Frontal cortex (tissue), 4 donors: ENCODE measurements around the gene EML1. TPM values are rescaled to one million over a fixed set of nuclear protein-coding genes. Genes with fewer than 3 reads are reported as not detected.
A peak's percentile ranks its signal among the peaks of the same experiment; 100 is the strongest.

Experiments
- DNase-seq, 2 donors: peaks; one replicate each; pipeline ENCODE4 v3.0.0; 2012; ENCODE audit warnings: low spot score in 2 of 2
- FAIRE-seq: peaks from 2 replicates; lab custom pipeline; 2012; peaks lifted over from hg19 to GRCh38; lab: Jason Lieb, UNC
- total RNA-seq: library from RNA; depleted of rRNA; stranded (reverse); fragments of >200 nt; gene quantifications from one replicate; pipeline ENCODE4 v1.2.3, GENCODE V29; 2014
- donor health status: control.
- donor health status: control.
- donor health status: control.

The EML1 gene
- total RNA-seq, 1 donor from 2014 or later, result 116 TPM

- DNase-seq (no peak), FAIRE-seq (no peak)
Observed at GRCh38 chr14:99794151-99794780, 1.1 kb downstream of the EML1 start.

DNA sequence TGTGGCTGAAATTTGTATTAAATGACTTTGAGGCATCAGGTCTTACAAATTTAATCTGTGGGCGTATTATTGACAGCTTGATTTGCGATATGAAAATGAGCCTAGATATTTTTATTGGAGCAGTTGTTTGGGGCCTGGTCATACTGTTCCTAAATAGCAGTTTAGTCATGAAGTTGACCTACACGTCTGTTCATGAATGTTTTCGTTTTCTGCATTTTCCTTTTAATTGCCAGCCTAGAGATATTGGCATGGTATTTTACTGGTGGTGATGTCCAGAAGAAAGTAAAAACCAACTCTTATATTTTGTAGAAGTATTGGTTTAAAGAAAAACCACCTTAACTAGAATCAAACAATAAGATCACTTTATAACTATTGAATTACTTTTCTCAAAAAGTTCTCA is 1.8 kb downstream of the EML1 start:
- FAIRE-seq, result peak; percentile 55
- no peak for DNase-seq

GRCh38 chr14:99797231-99797630 is 4.0 kb downstream of the EML1 start:
- FAIRE-seq (no peak), DNase-seq (no peak)

- FAIRE-seq, result no peak
- no peak for DNase-seq
Observed at GRCh38 chr14:99800781-99801180, 7.6 kb downstream of the EML1 start.

GRCh38 chr14:99802301-99803105 is 9.3 kb downstream of the EML1 start:
- FAIRE-seq, result no peak

GRCh38 chr14:99803106-99803775 is 10.0 kb downstream of the EML1 start:
- FAIRE-seq, result no peak

More at GRCh38 chr14:99802301-99803105, 9.3 kb downstream of the EML1 start:
- DNase-seq, result no peak

DNA sequence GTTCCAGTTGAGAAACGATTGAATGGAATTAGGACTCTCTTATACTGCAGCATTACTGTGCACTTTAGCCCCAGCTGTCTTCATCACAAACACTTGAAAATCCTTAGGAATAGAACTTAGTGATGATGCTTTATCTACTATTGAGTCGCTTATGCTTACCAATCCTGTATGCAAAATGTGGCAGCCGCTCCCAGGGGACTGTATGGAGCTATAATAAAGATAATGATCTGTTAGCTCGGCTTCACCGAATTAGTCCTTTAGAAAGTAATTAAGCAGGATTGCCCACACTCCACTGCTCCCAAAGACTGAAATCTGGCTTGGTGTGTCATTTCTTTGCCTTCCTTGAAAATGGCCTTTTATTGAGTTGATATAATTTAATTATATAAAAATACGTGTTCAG is 10.6 kb downstream of the EML1 start:
- FAIRE-seq (no peak), DNase-seq (no peak)

More at GRCh38 chr14:99803106-99803775, 10.0 kb downstream of the EML1 start:
- DNase-seq, result no peak

GRCh38 chr14:99805757-99806439 is 12.7 kb downstream of the EML1 start:
- no peak for FAIRE-seq
- no peak for DNase-seq

DNA sequence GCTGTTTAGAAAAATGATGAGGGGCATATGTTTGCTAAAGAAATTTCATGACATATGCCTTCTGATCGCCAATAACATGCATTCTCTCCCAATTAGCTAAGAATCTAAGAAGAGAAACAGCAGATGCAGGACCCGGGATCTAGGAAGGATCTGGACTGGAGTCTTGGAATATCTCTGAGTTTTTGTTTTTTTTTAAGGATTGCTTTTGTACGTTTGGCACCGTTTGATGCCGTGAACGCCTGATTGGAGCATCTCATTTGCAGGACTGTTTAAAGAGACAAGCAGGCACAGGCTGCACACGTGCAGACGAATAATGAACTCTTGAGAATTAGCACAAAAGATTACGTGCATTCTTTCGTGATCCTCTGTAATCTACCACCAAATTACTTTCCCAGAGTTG is 13.6 kb downstream of the EML1 start:
- no peak for FAIRE-seq

GRCh38 chr14:99807413-99808153 is 14.4 kb downstream of the EML1 start:
- FAIRE-seq, result no peak
- DNase-seq, result no peak

More for the DNA sequence above, 13.6 kb downstream of the EML1 start:
- DNase-seq, result no peak

DNA sequence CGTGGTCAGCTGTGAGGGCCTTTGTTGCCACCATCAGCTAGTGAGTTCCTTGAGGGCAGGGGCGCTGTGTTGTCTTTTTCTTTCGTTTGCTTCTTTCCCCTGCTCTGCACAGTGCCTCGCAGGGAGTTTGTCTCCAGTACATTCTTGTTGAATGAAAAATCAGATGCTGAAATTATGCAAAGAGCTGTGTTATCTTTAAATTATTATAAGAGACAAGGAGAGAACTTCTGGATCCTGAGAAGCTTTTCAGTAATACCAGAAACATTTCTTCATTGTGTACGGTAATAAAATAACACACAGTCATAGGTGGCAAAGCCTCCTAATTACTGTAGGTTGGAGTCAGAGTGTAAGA is 14.9 kb downstream of the EML1 start:
- DNase-seq (no peak), FAIRE-seq (no peak)

GRCh38 chr14:99808515-99808914 is 15.3 kb downstream of the EML1 start:
- FAIRE-seq (no peak), DNase-seq (no peak)

- DNase-seq, result no peak
- FAIRE-seq, result no peak
Observed at GRCh38 chr14:99809360-99809759, 16.1 kb downstream of the EML1 start.

DNA sequence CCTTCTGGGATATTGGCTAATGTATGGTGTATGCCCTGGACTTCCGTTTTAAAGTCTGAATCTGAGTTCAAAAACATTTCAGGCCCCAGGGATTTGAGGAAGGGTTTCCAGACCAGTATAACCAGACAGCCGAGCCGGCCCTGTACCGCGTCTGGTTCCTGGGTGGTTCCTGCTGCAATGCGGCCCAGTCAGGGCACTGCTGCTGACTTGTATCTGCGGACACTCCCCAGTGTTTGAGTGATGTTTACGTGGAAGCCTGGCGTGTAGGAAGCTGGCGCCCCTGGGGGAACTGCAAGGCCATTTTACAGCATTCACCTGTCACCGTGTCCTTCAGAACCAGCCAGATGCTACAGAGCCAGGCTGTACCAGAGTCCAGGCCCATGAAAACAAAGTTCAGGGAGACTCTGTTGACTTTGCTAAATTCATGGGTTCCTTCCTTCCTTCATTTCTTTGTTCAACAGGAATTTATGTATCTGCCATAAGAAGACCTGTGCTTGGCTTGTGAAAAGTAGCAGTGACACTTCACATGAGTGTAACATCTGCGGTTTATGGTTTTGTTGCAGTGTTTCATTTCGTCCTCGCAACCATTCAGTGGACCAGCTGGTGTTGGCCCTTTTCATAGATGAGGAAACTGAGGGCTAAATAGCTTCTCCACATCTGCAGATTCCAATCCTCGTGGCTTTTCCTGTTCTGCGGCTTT is 16.8 kb downstream of the EML1 start:
- DNase-seq (no peak), FAIRE-seq (no peak)

GRCh38 chr14:99810559-99810874 is 17.3 kb downstream of the EML1 start:
- FAIRE-seq (no peak), DNase-seq (no peak)

DNA sequence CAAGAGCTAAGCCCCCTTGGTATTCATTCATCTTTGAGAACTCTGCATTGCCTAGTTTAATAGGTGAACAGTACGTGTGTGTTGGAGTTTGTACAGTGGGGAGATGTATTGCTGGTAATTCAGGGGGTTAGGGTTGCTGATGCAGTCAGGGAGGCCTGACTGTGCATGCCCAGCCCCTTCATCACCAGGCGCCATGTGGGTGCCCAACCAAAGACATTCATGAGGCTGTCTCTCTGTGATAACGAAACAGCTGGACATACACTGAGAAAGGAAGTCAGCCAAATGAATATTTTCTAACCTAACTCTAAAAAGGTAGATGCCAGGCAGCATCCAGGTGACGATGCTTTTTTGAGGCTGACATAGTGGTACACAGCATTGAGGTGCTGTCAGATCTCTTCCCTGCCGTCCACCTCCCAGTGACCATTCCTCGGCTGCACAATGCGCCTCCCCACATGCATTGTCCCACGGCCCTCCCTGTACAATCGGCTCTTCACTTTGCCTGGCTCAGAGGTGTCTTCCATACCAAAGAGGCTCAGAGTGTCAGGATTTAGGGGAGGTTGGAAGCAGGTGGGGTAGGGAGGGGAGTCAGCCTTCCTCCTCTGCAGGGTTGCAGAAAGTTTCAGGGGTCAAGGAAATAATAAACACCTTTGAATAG is 19.0 kb downstream of the EML1 start:
- DNase-seq, result no peak

DNA sequence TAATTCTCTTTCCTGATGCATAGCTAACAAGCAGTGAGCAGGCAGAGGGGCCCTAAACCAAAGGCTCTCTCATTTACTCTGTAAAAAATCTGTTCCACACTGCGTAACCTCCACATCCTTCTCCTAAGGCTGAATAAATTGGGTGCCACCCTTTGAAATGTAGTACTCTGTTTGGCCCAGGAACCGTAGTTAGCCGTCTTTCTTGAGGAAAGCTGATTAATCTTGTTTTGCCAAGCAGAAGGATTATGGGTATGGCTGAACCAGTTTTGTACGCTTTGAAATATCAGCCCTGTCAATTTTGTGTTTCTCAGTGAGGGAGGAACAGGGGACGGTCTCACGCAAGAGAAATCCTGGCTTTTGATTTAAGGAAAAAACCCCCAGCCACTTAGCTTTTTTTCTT is 19.7 kb downstream of the EML1 start:
- DNase-seq (no peak), FAIRE-seq (no peak)

More for the DNA sequence above, 19.0 kb downstream of the EML1 start:
- no peak for FAIRE-seq

DNA sequence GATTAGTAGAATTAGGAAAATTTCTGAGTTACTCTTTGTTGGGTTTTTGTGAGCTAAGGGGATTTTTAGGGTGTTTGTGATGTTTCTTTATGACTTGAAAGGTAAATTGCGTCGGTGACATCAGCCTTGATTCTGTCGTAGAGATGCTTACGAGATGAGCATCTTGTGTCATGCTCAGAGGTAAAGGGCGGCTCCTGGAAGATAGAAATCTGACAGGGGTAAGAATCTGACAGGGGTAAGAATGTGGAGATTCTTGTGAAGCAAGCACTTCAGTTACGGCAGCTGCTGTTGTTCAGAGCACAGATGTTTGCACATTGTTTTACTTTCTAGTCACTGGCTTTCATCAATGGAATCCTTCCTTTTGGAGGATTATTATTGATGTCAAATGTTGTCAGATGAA is 22.5 kb downstream of the EML1 start:
- no peak for DNase-seq
- FAIRE-seq, result no peak

DNA sequence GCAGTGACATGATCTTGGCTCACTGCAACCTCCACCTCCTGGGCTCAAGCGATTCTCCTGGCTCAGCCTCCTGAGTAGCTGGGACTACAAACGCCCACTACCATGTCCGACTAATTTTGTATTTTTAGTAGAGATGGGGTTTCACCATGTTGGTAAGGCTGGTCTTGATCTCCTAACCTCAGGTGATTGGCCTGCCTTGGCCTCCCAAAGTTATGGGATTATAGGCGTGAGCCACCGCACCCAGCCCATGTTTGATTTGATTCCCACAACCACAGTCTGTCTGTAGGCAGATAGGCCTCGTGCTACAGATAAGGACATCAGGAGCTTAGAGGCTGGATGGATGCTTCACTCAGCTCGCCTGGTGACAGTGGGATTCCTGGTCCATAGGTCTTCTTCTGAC is 23.0 kb downstream of the EML1 start:
- FAIRE-seq (no peak), DNase-seq (no peak)
